ENCODE measurements around the gene UGT1A9. TPM values are rescaled to one million over a fixed set of nuclear protein-coding genes. Genes with fewer than 3 reads are reported as not detected.

Gene UGT1A9
- polyA plus RNA-seq, 1 of the 3 experiments (the other 2 are of a cell fraction) = not detected

- no peak for TF ChIP-seq SIN3A (IDR thresholded peaks at IDR 0.05; ENCODE audit: borderline replicate concordance, low read depth, low read length)
Measured at GRCh38 chr2:233692648-233693047, 20.9 kb downstream of the UGT1A9 start, which contains the start of gene UGT1A6 (continued).

- Histone ChIP-seq H3F3A (replicated peaks; ENCODE audit: insufficient read depth) (no peaks in the 10 kb centered on the region), H3K4me1 (ENCODE audit: control insufficient read depth in 1 of 2, insufficient read depth in 2 of 2, low read depth in 1 of 2, low read length in 1 of 2) (no peaks in the 10 kb centered on the region), H4K20me1 (ENCODE audit: insufficient read depth) (no peaks in the 10 kb centered on the region), H3K27ac (ENCODE audit: low read depth in 2 of 2, low read length in 1 of 2) (no peak overlapping the region), H3K9me3 (no peaks in the 10 kb centered on the region), H3K4me2 (no peak overlapping the region), H3K27me3 (ENCODE audit: insufficient read depth) (no peaks in the 10 kb centered on the region), H3K36me3 (replicated peaks in 1 of 2; ENCODE audit: control insufficient read depth in 1 of 2, insufficient read depth in 2 of 2, low read length in 1 of 2) (no peaks in the 10 kb centered on the region), H3K4me3 (ENCODE audit: low read depth in 2 of 2, low read length in 1 of 2) (no peak overlapping the region), H3K9me2 (no peaks in the 10 kb centered on the region), H2AFZ (ENCODE audit: low read depth) (no peak overlapping the region), H3K79me2 (ENCODE audit: insufficient read depth) (no peaks in the 10 kb centered on the region), H3K9ac (no peak overlapping the region)
- POLR2A ChIA-PET = no interaction called here
- no peak for DNase-seq
- CTCF ChIA-PET = no interaction called here
- 72% methylated on average over 6 of the region's 6 CpGs for WGBS (ENCODE audit: low lambda C conversion rate)
- TF ChIP-seq EZH2phosphoT487 (IDR thresholded peaks at IDR 0.05; ENCODE audit: borderline replicate concordance, low read depth) (no peak), MXI1 (IDR thresholded peaks at IDR 0.05; ENCODE audit: low read depth, low read length) (no peak), MEF2A (IDR thresholded peaks at IDR 0.05; ENCODE audit: borderline replicate concordance, low read depth) (no peak), NRF1 (IDR thresholded peaks at IDR 0.05; ENCODE audit: low read depth, low read length) (no peak), TCF12 (IDR thresholded peaks at IDR 0.05) (no peak), SMC3 (IDR thresholded peaks at IDR 0.05; ENCODE audit: low read depth, low read length) (no peak), FOXM1 (IDR thresholded peaks at IDR 0.05; ENCODE audit: low read depth) (no peak)
Measured at GRCh38 chr2:233693963-233694362, 22.3 kb downstream of the UGT1A9 start.

- Histone ChIP-seq H3K27ac (ENCODE audit: low read depth in 2 of 2, low read length in 1 of 2) (no peak overlapping the region), H3K4me2 (no peak overlapping the region), H3K36me3 (replicated peaks in 1 of 2; ENCODE audit: control insufficient read depth in 1 of 2, insufficient read depth in 2 of 2, low read length in 1 of 2) (no peaks in the 10 kb centered on the region), H3F3A (replicated peaks; ENCODE audit: insufficient read depth) (no peaks in the 10 kb centered on the region), H3K27me3 (ENCODE audit: insufficient read depth) (no peaks in the 10 kb centered on the region), H3K4me3 (ENCODE audit: low read depth in 2 of 2, low read length in 1 of 2) (no peak overlapping the region), H3K79me2 (ENCODE audit: insufficient read depth) (no peaks in the 10 kb centered on the region), H4K20me1 (ENCODE audit: insufficient read depth) (no peaks in the 10 kb centered on the region), H3K9me2 (no peaks in the 10 kb centered on the region), H3K4me1 (ENCODE audit: control insufficient read depth in 1 of 2, insufficient read depth in 2 of 2, low read depth in 1 of 2, low read length in 1 of 2) (peaks cover 0 to 3% of the 10 kb centered on the region in 2 experiments; a peak in 2 of 4 replicates), H3K9me3 (no peaks in the 10 kb centered on the region), H2AFZ (ENCODE audit: low read depth) (no peak overlapping the region), H3K9ac (no peak overlapping the region)
- no peak for DNase-seq
- ChIA-PET CTCF (interaction anchor here (2.8 kb wide), 1 partner anchor 13 kb away, joined by 12 read pairs; the partner anchor contains the start of gene UGT1A5), POLR2A (no interaction called here)
- WGBS (ENCODE audit: low lambda C conversion rate) = 55% methylated on average over 4 of the region's 4 CpGs
- TF ChIP-seq TEAD4 (IDR thresholded peaks at IDR 0.05; ENCODE audit: borderline replicate concordance, insufficient read depth) = no peak
- no peak for TF ChIP-seq MEF2A (IDR thresholded peaks at IDR 0.05; ENCODE audit: borderline replicate concordance, low read depth)
- no peak for TF ChIP-seq PBX3 (IDR thresholded peaks at IDR 0.05)
- no peak for TF ChIP-seq TAF1 (IDR thresholded peaks at IDR 0.05; ENCODE audit: borderline replicate concordance, low read depth, low read length)
- no peak for TF ChIP-seq USF1 (IDR thresholded peaks at IDR 0.05; ENCODE audit: borderline replicate concordance, low read depth)
- TF ChIP-seq MXI1 (IDR thresholded peaks at IDR 0.05; ENCODE audit: low read depth, low read length) = no peak
- TF ChIP-seq SIN3A (IDR thresholded peaks at IDR 0.05; ENCODE audit: borderline replicate concordance, low read depth, low read length) = no peak
- TF ChIP-seq, protein P1, sequence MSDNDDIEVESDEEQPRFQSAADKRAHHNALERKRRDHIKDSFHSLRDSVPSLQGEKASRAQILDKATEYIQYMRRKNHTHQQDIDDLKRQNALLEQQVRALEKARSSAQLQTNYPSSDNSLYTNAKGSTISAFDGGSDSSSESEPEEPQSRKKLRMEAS (IDR thresholded peaks at IDR 0.05; ENCODE audit: low read depth) = no peak
- TF ChIP-seq RCOR1 (IDR thresholded peaks at IDR 0.05; ENCODE audit: low read length) = no peak
- no peak for TF ChIP-seq FOSL2 (IDR thresholded peaks at IDR 0.05; ENCODE audit: borderline replicate concordance, low read depth)
- TF ChIP-seq EZH2phosphoT487 (IDR thresholded peaks at IDR 0.05; ENCODE audit: borderline replicate concordance, low read depth) = no peak
- no peak for TF ChIP-seq ZBTB33 (IDR thresholded peaks at IDR 0.05; ENCODE audit: borderline replicate concordance, low read depth)
- no peak for TF ChIP-seq RAD21 (IDR thresholded peaks at IDR 0.05; ENCODE audit: low read length)
- no peak for TF ChIP-seq CHD2 (IDR thresholded peaks at IDR 0.05; ENCODE audit: low read length, partially characterized antibody)
- no peak for TF ChIP-seq TCF12 (IDR thresholded peaks at IDR 0.05)
- TF ChIP-seq NRF1 (IDR thresholded peaks at IDR 0.05; ENCODE audit: low read depth, low read length) = no peak
- TF ChIP-seq, protein P2, sequence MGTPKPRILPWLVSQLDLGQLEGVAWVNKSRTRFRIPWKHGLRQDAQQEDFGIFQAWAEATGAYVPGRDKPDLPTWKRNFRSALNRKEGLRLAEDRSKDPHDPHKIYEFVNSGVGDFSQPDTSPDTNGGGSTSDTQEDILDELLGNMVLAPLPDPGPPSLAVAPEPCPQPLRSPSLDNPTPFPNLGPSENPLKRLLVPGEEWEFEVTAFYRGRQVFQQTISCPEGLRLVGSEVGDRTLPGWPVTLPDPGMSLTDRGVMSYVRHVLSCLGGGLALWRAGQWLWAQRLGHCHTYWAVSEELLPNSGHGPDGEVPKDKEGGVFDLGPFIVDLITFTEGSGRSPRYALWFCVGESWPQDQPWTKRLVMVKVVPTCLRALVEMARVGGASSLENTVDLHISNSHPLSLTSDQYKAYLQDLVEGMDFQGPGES (IDR thresholded peaks at IDR 0.05; ENCODE audit: low read depth, low read length) = no peak
- no peak for TF ChIP-seq JUND (IDR thresholded peaks at IDR 0.05)
- no peak for TF ChIP-seq GATA2 (CRISPR knock-in tag; IDR thresholded peaks at IDR 0.05)
- TF ChIP-seq POLR2AphosphoS5 (IDR thresholded peaks at IDR 0.05; ENCODE audit: low read depth, low read length) = no peak
Measured at GRCh38 chr2:233698740-233699139, 27.0 kb downstream of the UGT1A9 start.
